GM12878 (cell line): ENCODE results near the gene MRPL1. TPM values are rescaled to one million over a fixed set of nuclear protein-coding genes. Genes with fewer than 3 reads are reported as not detected.

Source experiments
- ATAC-seq: fragments of 200-7000 bp; cut with Tn5 transposase; 3 replicates; pipeline ENCODE4 v1.9.1; 2020; ENCODE audit warnings: mild to moderate bottlenecking, moderate library complexity
- BruUV-seq: library from RNA; stranded (reverse); fragments of 400-500 nt; replicated peaks from 2 replicates; lab custom pipeline; 2021; lab: Mats Ljungman, UMichigan
- CTCF ChIA-PET: fragments of 300-600 bp; sonication (Branson Sonifier 250); formaldehyde crosslinking; extraction: SDS; loops from one replicate; lab custom pipeline; 2021; ENCODE audit warnings: inconsistent platforms; lab: Yijun Ruan, JAX
- POLR2A ChIA-PET: fragments of 350-600 bp; formaldehyde crosslinking; extraction: SDS; loops from one replicate; lab custom pipeline; 2021; ENCODE audit warnings: inconsistent platforms; lab: Charles Lee
- RAD21 ChIA-PET: fragments of 300-600 bp; sonication (Branson Sonifier 250); formaldehyde crosslinking; loops from one replicate; lab custom pipeline; 2023; ENCODE audit warnings: antibody characterized with exemption; ENCODE audit not compliant: unreplicated experiment; lab: Charles Lee
- SMC1A ChIA-PET: fragments of 300-600 bp; sonication (Branson Sonifier 250); formaldehyde crosslinking; loops from one replicate; lab custom pipeline; 2023; ENCODE audit not compliant: unreplicated experiment, uncharacterized antibody; lab: Charles Lee
- DNase-seq: peaks from one replicate; pipeline ENCODE4 v3.0.0-alpha.2; 2011; ENCODE audit warnings: low read depth, low spot score
- FAIRE-seq: peaks from 3 replicates; lab custom pipeline; 2011; peaks lifted over from hg19 to GRCh38; lab: Jason Lieb, UNC
- H2AFZ ChIP-seq: 2 replicates; pipeline ENCODE4 v1.6.0; 2011; ENCODE audit warnings: low read depth, low read length, control low read depth; ENCODE audit not compliant: control insufficient read depth
- H3K27ac ChIP-seq: 2 replicates; pipeline ENCODE4 v1.5.1; 2011; ENCODE audit warnings: control low read depth; ENCODE audit not compliant: control insufficient read depth, insufficient read depth
- H3K27me3 ChIP-seq, 2 experiments: replicated peaks in 1 of 2; 2 replicates each; pipeline versions ENCODE4 v1.6.0 to v1.6.1; 2011; ENCODE audit warnings: low read length in 1 of 2; ENCODE audit not compliant: control insufficient read depth in 2 of 2, insufficient read depth in 2 of 2
- H3K36me3 ChIP-seq, 2 experiments: 2 replicates each; pipeline ENCODE4 v1.5.1; 2011; ENCODE audit warnings: low read length in 1 of 2; ENCODE audit not compliant: control insufficient read depth in 2 of 2, insufficient read depth in 2 of 2
- H3K4me1 ChIP-seq: 2 replicates; pipeline ENCODE4 v1.6.1; 2011; ENCODE audit warnings: mild to moderate bottlenecking, low read length, moderate library complexity, mixed read lengths; ENCODE audit not compliant: control insufficient read depth, insufficient read depth
- H3K4me2 ChIP-seq: 2 replicates; pipeline ENCODE4 v1.6.0; 2011; ENCODE audit warnings: control low read depth; ENCODE audit not compliant: control insufficient read depth, insufficient read depth
- H3K4me3 ChIP-seq: fragments of 200-600 bp; sonication (generic); 2 replicates; pipeline ENCODE4 v1.5.1; 2016
- H3K79me2 ChIP-seq: 2 replicates; pipeline ENCODE4 v1.6.0; 2011; ENCODE audit warnings: low read length; ENCODE audit not compliant: control insufficient read depth, insufficient read depth
- H3K9ac ChIP-seq: 2 replicates; pipeline ENCODE4 v1.8.0; 2011; ENCODE audit warnings: low read length, control low read depth, mixed read lengths; ENCODE audit not compliant: control insufficient read depth, insufficient read depth
- H3K9me3 ChIP-seq: replicated peaks from 3 replicates; pipeline ENCODE4 v1.5.1; 2011; ENCODE audit warnings: mild to moderate bottlenecking, low read length; ENCODE audit not compliant: control insufficient read depth, insufficient read depth
- H4K20me1 ChIP-seq: 2 replicates; pipeline ENCODE4 v1.6.0; 2011; ENCODE audit not compliant: control insufficient read depth, insufficient read depth
- ASH2L ChIP-seq: fragments of 300-600, 200-600 bp; sonication (generic); IDR thresholded peaks from 2 replicates; pipeline ENCODE4 v1.6.1; 2017; ENCODE audit warnings: low read depth, mild to moderate bottlenecking, borderline replicate concordance
- BMI1 ChIP-seq: fragments of 450-650 bp; IDR thresholded peaks from 2 replicates; pipeline ENCODE4 v1.6.1; 2016; ENCODE audit warnings: mild to moderate bottlenecking, moderate library complexity, borderline replicate concordance
- E2F4 ChIP-seq: IDR thresholded peaks from 2 replicates; pipeline ENCODE4 v1.6.1; 2012; ENCODE audit warnings: low read depth, low read length, improper control_type of control experiment
- KDM1A ChIP-seq: fragments of 200-600 bp; sonication (generic); IDR thresholded peaks from 2 replicates; pipeline ENCODE4 v1.6.1; 2016; ENCODE audit warnings: borderline replicate concordance
- LARP7 ChIP-seq: fragments of 450-650 bp; IDR thresholded peaks from 2 replicates; pipeline ENCODE4 v1.6.1; 2017; ENCODE audit warnings: mild to moderate bottlenecking
- MEF2A ChIP-seq: IDR thresholded peaks from 2 replicates; pipeline ENCODE4 v1.6.1; 2011; ENCODE audit warnings: low read depth, mild to moderate bottlenecking, low read length, moderate library complexity; ENCODE audit not compliant: insufficient read depth
- MYB ChIP-seq: fragments of 150-350 bp; IDR thresholded peaks from 2 replicates; pipeline ENCODE4 v1.6.1; 2014; ENCODE audit warnings: mild to moderate bottlenecking, low read depth, low read length, borderline replicate concordance
- NFYB ChIP-seq: IDR thresholded peaks from 2 replicates; pipeline ENCODE4 v1.6.1; 2011; ENCODE audit warnings: low read depth, mild to moderate bottlenecking, low read length, improper control_type of control experiment, moderate library complexity; ENCODE audit not compliant: insufficient read depth
- NRF1 ChIP-seq: conservative IDR thresholded peaks from 2 replicates; pipeline ENCODE4 v1.6.1; 2011; ENCODE audit warnings: mild to moderate bottlenecking, low read depth, low read length, improper control_type of control experiment
- TCF7 ChIP-seq: IDR thresholded peaks from 2 replicates; pipeline ENCODE4 v1.6.1; 2014; ENCODE audit warnings: antibody characterized with exemption, borderline replicate concordance
- ZZZ3 ChIP-seq: IDR thresholded peaks from 2 replicates; pipeline ENCODE4 v1.6.1; 2011; ENCODE audit warnings: low read depth; ENCODE audit not compliant: control insufficient read depth, insufficient read length
- WGBS: methylation state at CpG from one replicate; pipeline ENCODE4 v1.1.6; 2016; ENCODE audit warnings: low lambda C conversion rate; ENCODE audit not compliant: insufficient replicate concordance, insufficient coverage; ENCODE audit errors: missing lambda C conversion rate; 5-methylcytosine and 5-hydroxymethylcytosine counted together
- in situ Hi-C: fragments of 300-500 bp; cut with MboI; formaldehyde crosslinking; loops from 9 replicates; pipeline ENCODE4 v1.14.3; 2018; ENCODE audit warnings: mixed read lengths
- intact Hi-C: fragments of 100-400 bp; cut with micrococcal nuclease; formaldehyde crosslinking; loops from one replicate; pipeline ENCODE4 v1.14.2; 2022; ENCODE audit not compliant: unreplicated experiment
- polyA plus RNA-seq, 11 experiments: library from polyadenylated mRNA; depleted of rRNA in 4 of 11; unstranded in 6 of 11; stranded (reverse) in 5 of 11; fragments of >200 nt; fragmentation: Nextera tagmentation in 4 of 11; fragmentation: Illumina TruSeq in 1 of 11; extraction: Ambion mirVana in 4 of 11; extraction: Trizol in 1 of 11; gene quantifications; 1 replicate in 1 of 11; 2 replicates in 10 of 11; pipeline versions ENCODE4 v1.2.1 to v1.2.3, GENCODE V29; 2011 to 2016; ENCODE audit warnings: inconsistent platforms in 2 of 11, missing spikeins in 2 of 11, low read depth in 1 of 11
- total RNA-seq, 4 experiments: library from RNA; depleted of rRNA in 3 of 4; stranded (reverse); fragments of >200 nt in 3 of 4; fragmentation: Illumina TruSeq in 1 of 4; extraction: Trizol in 1 of 4; gene quantifications; 2 replicates each; pipeline versions ENCODE4 v1.2.1 to v1.2.3, GENCODE V29; 2013 to 2021

MRPL1 gene
- total and polyA plus RNA-seq, 10 of the 15 experiments (the other 5 are each of a cell fraction or from before 2014, with no cell fraction given) = 20.2 to 35.7 (median 28.2) TPM

GRCh38 chr4:77956917-77957316 is 94.3 kb downstream of the MRPL1 start:
- no peaks in the 10 kb centered on the region for H3K79me2 ChIP-seq
- intact Hi-C loops = loop anchor here (10.0 kb wide), 1 partner anchor 968 kb away; no protein-coding TSS in a partner anchor
- SMC1A ChIA-PET = no interaction called here
- H3K4me3 ChIP-seq = no peak overlapping the region
- BruUV-seq = no TSS peak
- no peak overlapping the region for H3K4me2 ChIP-seq
- 98% methylated on average over 5 of the region's 5 CpGs for WGBS
- no peak overlapping the region for H3K9ac ChIP-seq
- H2AFZ ChIP-seq = no peak overlapping the region
- POLR2A ChIA-PET = no interaction called here
- DNase-seq (no peak), FAIRE-seq (no peak), ATAC-seq (no peak)
- no peaks in the 10 kb centered on the region for H3K4me1 ChIP-seq
- CTCF ChIA-PET = interaction anchor here (0.7 kb wide), 1 partner anchor 11 kb away, joined by 3 read pairs; no protein-coding TSS in a partner anchor
- in situ Hi-C loops = loop anchor here (10.0 kb wide), 1 partner anchor 898 kb away; no protein-coding TSS in a partner anchor
- no peaks in the 10 kb centered on the region for H4K20me1 ChIP-seq
- RAD21 ChIA-PET = no interaction called here
- no peaks in the 10 kb centered on the region; a peak in 2 of 4 replicates for H3K36me3 ChIP-seq
- TF ChIP-seq BMI1 = no peak
- no peak for TF ChIP-seq LARP7
- TF ChIP-seq, all 136 proteins: peak for 0
- H3K27me3 ChIP-seq = no peaks in the 10 kb centered on the region
- H3K27ac ChIP-seq = no peak overlapping the region
- no peaks in the 10 kb centered on the region for H3K9me3 ChIP-seq

GRCh38 chr4:77958897-77959296 is 96.3 kb downstream of the MRPL1 start:
- ChIA-PET POLR2A (no interaction called here), RAD21 (interaction anchor here (0.6 to 2.0 kb wide), 2 partner anchors 23 to 965 kb away, joined by 3 to 5 read pairs; no protein-coding TSS in a partner anchor), CTCF (interaction anchor here (0.9 to 2.2 kb wide), 4 partner anchors 456 to 905 kb away, joined by 3 to 7 read pairs (median 4); no protein-coding TSS in a partner anchor), SMC1A (interaction anchor here (0.7 to 2.0 kb wide), 4 partner anchors 35 to 654 kb away, joined by 3 to 7 read pairs (median 4); partner anchors contain the start of gene MRPL1)
- Histone ChIP-seq H3K4me2 (no peak overlapping the region), H4K20me1 (no peaks in the 10 kb centered on the region), H3K79me2 (no peaks in the 10 kb centered on the region), H2AFZ (no peak overlapping the region), H3K36me3 (no peaks in the 10 kb centered on the region), H3K9ac (no peak overlapping the region), H3K27ac (no peak overlapping the region), H3K27me3 (no peaks in the 10 kb centered on the region), H3K9me3 (no peaks in the 10 kb centered on the region), H3K4me1 (no peaks in the 10 kb centered on the region), H3K4me3 (no peak overlapping the region)
- no peak for FAIRE-seq
- DNase-seq = no peak
- BruUV-seq = no TSS peak
- TF ChIP-seq TCF7 = no peak
- TF ChIP-seq E2F4 = no peak
- TF ChIP-seq NFYB = no peak
- no peak for TF ChIP-seq NRF1
- no peak for TF ChIP-seq ASH2L
- no peak for TF ChIP-seq MYB
- no peak for TF ChIP-seq MEF2A
- TF ChIP-seq KDM1A = no peak
- no peak for TF ChIP-seq ZZZ3
- 34% methylated on average over 2 of the region's 2 CpGs for WGBS
- in situ Hi-C loops = loop anchor here (10.0 kb wide), 1 partner anchor 896 kb away; no protein-coding TSS in a partner anchor
- ATAC-seq = no peak
- intact Hi-C loops = loop anchor here (2.0 to 10.0 kb wide), 2 partner anchors 906 to 966 kb away; no protein-coding TSS in a partner anchor
